Esophagus squamous epithelium (tissue), 4 donors: ENCODE results near the gene APOA1.

Source experiments
- POLR2A ChIP-seq, 4 donors: fragments of 450-650 bp; IDR thresholded peaks; one replicate each; pipeline ENCODE4 v1.6.1; 2017; ENCODE audit warnings: antibody characterized with exemption in 4 of 4, mild to moderate bottlenecking in 4 of 4, moderate library complexity in 3 of 4
- TF ChIP-seq, protein P1 (sequence below), 6 experiments: fragments of 450-650 bp in 4 of 6; fragments of 200-600 bp in 2 of 6; sonication (generic) in 2 of 6; IDR thresholded peaks; one replicate each; pipeline ENCODE4 v1.5.1; 2016 to 2019; ENCODE audit warnings: antibody characterized with exemption in 6 of 6, mild to moderate bottlenecking in 4 of 6, moderate library complexity in 4 of 6

- TF ChIP-seq POLR2A (IDR thresholded peaks at IDR 0.05), result no peak
- TF ChIP-seq, protein P1, sequence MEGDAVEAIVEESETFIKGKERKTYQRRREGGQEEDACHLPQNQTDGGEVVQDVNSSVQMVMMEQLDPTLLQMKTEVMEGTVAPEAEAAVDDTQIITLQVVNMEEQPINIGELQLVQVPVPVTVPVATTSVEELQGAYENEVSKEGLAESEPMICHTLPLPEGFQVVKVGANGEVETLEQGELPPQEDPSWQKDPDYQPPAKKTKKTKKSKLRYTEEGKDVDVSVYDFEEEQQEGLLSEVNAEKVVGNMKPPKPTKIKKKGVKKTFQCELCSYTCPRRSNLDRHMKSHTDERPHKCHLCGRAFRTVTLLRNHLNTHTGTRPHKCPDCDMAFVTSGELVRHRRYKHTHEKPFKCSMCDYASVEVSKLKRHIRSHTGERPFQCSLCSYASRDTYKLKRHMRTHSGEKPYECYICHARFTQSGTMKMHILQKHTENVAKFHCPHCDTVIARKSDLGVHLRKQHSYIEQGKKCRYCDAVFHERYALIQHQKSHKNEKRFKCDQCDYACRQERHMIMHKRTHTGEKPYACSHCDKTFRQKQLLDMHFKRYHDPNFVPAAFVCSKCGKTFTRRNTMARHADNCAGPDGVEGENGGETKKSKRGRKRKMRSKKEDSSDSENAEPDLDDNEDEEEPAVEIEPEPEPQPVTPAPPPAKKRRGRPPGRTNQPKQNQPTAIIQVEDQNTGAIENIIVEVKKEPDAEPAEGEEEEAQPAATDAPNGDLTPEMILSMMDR (IDR thresholded peaks at IDR 0.05), result no peak
Measured at GRCh38 chr11:116835042-116835772, 2.2 kb downstream of the APOA1 start.
